HL-60 (cell line): Measurements from ENCODE around the gene OGFOD3.

ENCODE experiments used
- DNase-seq, 2 experiments: peaks; one replicate each; pipeline ENCODE4 v3.0.0-alpha.2; 2010 to 2020; ENCODE audit warnings: low read depth in 1 of 2, low spot score in 1 of 2
- H3K27ac ChIP-seq: fragments of 250-450 bp; sonication (Bioruptor Pico); replicated peaks from 2 replicates; pipeline ENCODE4 v1.5.1; 2020; ENCODE audit warnings: mild to moderate bottlenecking, moderate library complexity
- H3K27me3 ChIP-seq: fragments of 250-450 bp; sonication (Bioruptor Pico); 2 replicates; pipeline ENCODE4 v1.5.1; 2021; ENCODE audit warnings: mild to moderate bottlenecking, moderate library complexity; ENCODE audit not compliant: insufficient read depth, poor library complexity, severe bottlenecking
- H3K4me3 ChIP-seq: replicated peaks from 2 replicates; pipeline ENCODE4 v1.5.1; 2011; ENCODE audit warnings: mild to moderate bottlenecking, control low read depth, low read length; ENCODE audit not compliant: insufficient read depth
- GABPA ChIP-seq: IDR thresholded peaks from 2 replicates; pipeline ENCODE4 v1.6.1; 2012; ENCODE audit warnings: low read depth
- POLR2AphosphoS5 ChIP-seq: IDR thresholded peaks from 2 replicates; pipeline ENCODE4 v1.6.1; 2012; ENCODE audit warnings: low read depth
- SPI1 ChIP-seq: IDR thresholded peaks from 2 replicates; pipeline ENCODE4 v1.6.1; 2012; ENCODE audit warnings: low read depth, mild to moderate bottlenecking, borderline replicate concordance
- TF ChIP-seq, protein P1 (sequence below): IDR thresholded peaks from 2 replicates; pipeline ENCODE4 v1.6.1; 2012; ENCODE audit warnings: low read depth; ENCODE audit not compliant: insufficient replicate concordance
- TF ChIP-seq, protein P2 (sequence below): IDR thresholded peaks from one replicate; pipeline ENCODE4 v1.5.1; 2011; ENCODE audit warnings: low read length, control low read depth, inconsistent platforms; ENCODE audit not compliant: insufficient read depth

The OGFOD3 gene

DNA sequence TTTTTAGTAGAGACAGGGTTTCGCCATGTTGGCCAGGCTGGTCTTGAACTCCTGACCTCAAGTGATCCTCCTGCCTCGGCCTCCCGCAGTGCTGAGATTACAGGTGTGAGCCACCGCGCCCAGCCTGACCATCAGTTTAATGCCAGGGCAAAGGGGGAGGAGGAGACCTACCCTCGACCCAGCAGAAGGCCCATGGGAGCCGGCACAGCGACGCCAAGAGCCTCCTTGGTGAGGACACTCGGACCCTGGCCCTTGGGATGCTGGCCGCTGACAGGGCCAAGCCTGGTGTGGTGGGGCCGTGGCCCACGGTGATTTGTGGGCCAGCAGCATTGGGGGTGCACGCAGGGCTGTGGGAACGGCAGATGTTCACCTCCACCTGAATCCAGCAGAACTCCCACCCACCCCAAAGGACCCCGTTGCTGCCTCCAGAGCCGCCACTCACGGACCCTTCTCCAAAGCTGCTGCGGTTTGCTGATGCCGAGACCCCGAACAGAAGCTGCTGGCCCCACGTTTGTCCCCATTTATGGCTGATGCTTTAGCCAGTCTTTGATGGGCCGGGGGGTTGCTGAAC is 26.8 kb downstream of the OGFOD3 start:
- no peak for DNase-seq
- Histone ChIP-seq H3K27me3 (no peaks in the 10 kb centered on the region), H3K27ac (no peak overlapping the region), H3K4me3 (no peak overlapping the region)
- TF ChIP-seq POLR2AphosphoS5 (no peak), GABPA (no peak), SPI1 (no peak)
- TF ChIP-seq, protein P1, sequence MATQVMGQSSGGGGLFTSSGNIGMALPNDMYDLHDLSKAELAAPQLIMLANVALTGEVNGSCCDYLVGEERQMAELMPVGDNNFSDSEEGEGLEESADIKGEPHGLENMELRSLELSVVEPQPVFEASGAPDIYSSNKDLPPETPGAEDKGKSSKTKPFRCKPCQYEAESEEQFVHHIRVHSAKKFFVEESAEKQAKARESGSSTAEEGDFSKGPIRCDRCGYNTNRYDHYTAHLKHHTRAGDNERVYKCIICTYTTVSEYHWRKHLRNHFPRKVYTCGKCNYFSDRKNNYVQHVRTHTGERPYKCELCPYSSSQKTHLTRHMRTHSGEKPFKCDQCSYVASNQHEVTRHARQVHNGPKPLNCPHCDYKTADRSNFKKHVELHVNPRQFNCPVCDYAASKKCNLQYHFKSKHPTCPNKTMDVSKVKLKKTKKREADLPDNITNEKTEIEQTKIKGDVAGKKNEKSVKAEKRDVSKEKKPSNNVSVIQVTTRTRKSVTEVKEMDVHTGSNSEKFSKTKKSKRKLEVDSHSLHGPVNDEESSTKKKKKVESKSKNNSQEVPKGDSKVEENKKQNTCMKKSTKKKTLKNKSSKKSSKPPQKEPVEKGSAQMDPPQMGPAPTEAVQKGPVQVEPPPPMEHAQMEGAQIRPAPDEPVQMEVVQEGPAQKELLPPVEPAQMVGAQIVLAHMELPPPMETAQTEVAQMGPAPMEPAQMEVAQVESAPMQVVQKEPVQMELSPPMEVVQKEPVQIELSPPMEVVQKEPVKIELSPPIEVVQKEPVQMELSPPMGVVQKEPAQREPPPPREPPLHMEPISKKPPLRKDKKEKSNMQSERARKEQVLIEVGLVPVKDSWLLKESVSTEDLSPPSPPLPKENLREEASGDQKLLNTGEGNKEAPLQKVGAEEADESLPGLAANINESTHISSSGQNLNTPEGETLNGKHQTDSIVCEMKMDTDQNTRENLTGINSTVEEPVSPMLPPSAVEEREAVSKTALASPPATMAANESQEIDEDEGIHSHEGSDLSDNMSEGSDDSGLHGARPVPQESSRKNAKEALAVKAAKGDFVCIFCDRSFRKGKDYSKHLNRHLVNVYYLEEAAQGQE: no peak
- TF ChIP-seq, protein P2, sequence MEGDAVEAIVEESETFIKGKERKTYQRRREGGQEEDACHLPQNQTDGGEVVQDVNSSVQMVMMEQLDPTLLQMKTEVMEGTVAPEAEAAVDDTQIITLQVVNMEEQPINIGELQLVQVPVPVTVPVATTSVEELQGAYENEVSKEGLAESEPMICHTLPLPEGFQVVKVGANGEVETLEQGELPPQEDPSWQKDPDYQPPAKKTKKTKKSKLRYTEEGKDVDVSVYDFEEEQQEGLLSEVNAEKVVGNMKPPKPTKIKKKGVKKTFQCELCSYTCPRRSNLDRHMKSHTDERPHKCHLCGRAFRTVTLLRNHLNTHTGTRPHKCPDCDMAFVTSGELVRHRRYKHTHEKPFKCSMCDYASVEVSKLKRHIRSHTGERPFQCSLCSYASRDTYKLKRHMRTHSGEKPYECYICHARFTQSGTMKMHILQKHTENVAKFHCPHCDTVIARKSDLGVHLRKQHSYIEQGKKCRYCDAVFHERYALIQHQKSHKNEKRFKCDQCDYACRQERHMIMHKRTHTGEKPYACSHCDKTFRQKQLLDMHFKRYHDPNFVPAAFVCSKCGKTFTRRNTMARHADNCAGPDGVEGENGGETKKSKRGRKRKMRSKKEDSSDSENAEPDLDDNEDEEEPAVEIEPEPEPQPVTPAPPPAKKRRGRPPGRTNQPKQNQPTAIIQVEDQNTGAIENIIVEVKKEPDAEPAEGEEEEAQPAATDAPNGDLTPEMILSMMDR: no peak

DNA sequence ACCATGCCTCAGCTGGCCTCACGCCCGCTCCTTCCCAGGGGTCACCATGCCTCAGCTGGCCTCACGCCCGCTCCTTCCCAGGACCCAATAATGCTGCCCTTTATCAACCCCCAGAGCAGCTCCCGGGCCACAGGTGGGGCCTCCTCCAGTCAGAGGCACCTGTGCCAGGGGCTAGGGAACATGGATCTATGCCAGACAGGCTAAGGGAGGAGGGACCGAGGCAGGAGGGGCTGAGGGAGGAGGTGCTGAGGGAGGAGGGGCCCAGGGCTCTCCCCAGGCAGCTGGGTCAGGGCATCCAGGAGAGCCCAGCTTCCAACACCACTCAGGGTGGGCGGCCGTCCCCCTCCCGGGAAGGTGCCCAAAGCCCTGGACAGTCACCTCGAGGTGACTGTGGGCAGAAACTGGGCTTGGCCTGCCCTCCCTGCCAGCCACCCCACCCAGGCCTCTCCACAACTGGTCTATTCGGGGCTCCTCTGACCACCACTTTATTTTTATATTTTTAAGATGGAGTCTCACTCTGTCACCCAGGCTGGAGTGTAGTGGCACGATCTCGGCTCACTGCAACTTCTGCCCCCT is 27.4 kb downstream of the OGFOD3 start:
- Histone ChIP-seq H3K27me3 (no peaks in the 10 kb centered on the region), H3K4me3 (no peak overlapping the region), H3K27ac (no peak overlapping the region)
- DNase-seq: no peak
- TF ChIP-seq, protein P1: no peak
- TF ChIP-seq POLR2AphosphoS5 (no peak), GABPA (no peak), SPI1 (no peak)
- TF ChIP-seq, protein P2: no peak

DNA sequence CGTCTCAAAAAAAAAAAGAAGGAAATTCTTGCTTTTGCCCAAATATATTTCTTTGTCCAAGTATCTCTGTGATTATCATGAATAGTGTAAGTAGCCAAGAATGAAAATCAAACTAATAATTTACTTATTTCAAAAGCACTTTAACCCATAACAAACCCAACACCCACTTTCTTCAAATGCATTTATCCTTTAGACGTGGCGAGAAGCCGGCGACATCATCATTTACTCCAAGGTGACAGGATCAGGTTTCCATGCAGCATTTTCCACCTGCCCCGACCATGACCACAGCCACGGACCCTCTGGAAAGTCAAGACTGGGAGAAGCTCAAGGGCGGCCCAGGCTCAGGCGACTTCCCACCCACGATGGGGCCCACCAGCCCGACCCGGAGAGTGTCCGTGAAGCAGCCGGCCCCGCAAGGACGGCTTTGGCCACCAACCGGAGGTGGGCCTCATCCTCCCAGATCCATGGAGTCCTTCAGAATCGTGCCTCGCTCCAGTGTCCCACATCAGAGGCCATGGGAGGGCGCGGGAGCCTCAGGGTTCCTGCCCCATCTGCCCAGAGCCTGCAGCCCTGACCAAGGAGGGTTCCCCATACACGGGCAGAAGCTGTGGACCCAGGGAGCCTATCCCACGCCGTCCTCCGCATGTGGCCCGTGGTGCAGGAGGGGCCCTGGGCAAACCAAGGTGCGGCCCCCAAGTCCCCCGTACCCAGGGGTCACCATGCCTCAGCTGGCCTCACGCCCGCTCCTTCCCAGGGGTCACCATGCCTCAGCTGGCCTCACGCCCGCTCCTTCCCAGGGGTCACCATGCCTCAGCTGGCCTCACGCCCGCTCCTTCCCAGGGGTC is 28.1 kb downstream of the OGFOD3 start:
- Histone ChIP-seq H3K4me3 (no peak overlapping the region), H3K27ac (no peak overlapping the region), H3K27me3 (no peaks in the 10 kb centered on the region)
- no peak for DNase-seq
- TF ChIP-seq POLR2AphosphoS5 (no peak), GABPA (no peak)
- TF ChIP-seq, protein P1: no peak
